Fibroblast of mammary gland (primary cell): Measurements from ENCODE around the gene MAGI2.

Source experiments
- DNase-seq: peaks from one replicate; pipeline ENCODE4 v3.0.0-alpha.2; 2010; ENCODE audit warnings: low read depth
- H3K4me3 ChIP-seq: 2 replicates; pipeline ENCODE4 v1.5.1; 2011; ENCODE audit warnings: low read depth, mild to moderate bottlenecking, low read length, moderate library complexity; ENCODE audit not compliant: control insufficient read depth
- CTCF ChIP-seq: conservative IDR thresholded peaks from 2 replicates; pipeline ENCODE4 v1.5.1; 2011; ENCODE audit warnings: low read depth, low read length, inconsistent platforms; ENCODE audit not compliant: control insufficient read depth, insufficient read depth

The MAGI2 gene

GRCh38 chr7:78638364-78638763 lies 815.1 kb downstream of the MAGI2 start:
- no peak overlapping the region for H3K4me3 ChIP-seq
- no peak for TF ChIP-seq CTCF
- DNase-seq, result no peak

GRCh38 chr7:78636727-78637126 lies 816.7 kb downstream of the MAGI2 start:
- TF ChIP-seq CTCF, result no peak
- no peak for DNase-seq
- no peak overlapping the region for H3K4me3 ChIP-seq

GRCh38 chr7:78635026-78635793 lies 818.3 kb downstream of the MAGI2 start:
- H3K4me3 ChIP-seq, result no peak overlapping the region
- DNase-seq, result peak; percentile 17
- TF ChIP-seq CTCF, result no peak

- TF ChIP-seq CTCF, result no peak
Observed at GRCh38 chr7:78634093-78634492, 819.4 kb downstream of the MAGI2 start.

GRCh38 chr7:78620920-78621319 lies 832.5 kb downstream of the MAGI2 start:
- no peak overlapping the region for H3K4me3 ChIP-seq
- TF ChIP-seq CTCF, result no peak
- DNase-seq, result peak; percentile 17

More at GRCh38 chr7:78634093-78634492, 819.4 kb downstream of the MAGI2 start:
- no peak overlapping the region for H3K4me3 ChIP-seq
- DNase-seq, result no peak

- no peak overlapping the region for H3K4me3 ChIP-seq
- TF ChIP-seq CTCF, result no peak
- no peak for DNase-seq
Observed at GRCh38 chr7:78616539-78616938, 836.9 kb downstream of the MAGI2 start.

GRCh38 chr7:78609281-78609680 lies 844.2 kb downstream of the MAGI2 start:
- H3K4me3 ChIP-seq, result no peak overlapping the region
- TF ChIP-seq CTCF, result no peak
- no peak for DNase-seq
